PC-3 (cell line): ENCODE results near the gene MUSTN1.

Experiments
- EZH2phosphoT487 ChIP-seq: fragments of 300-600 bp; sonication (generic); IDR thresholded peaks from 2 replicates; pipeline ENCODE4 v1.6.1; 2018; ENCODE audit warnings: mild to moderate bottlenecking, antibody characterized with exemption, low read length, borderline replicate concordance
- TF ChIP-seq, protein P1 (sequence below): fragments of 300-600 bp; sonication (generic); conservative IDR thresholded peaks from 2 replicates; pipeline ENCODE4 v1.5.1; 2017; ENCODE audit warnings: antibody characterized with exemption, low read depth, mild to moderate bottlenecking, low read length

- no peak for TF ChIP-seq EZH2phosphoT487
- TF ChIP-seq, protein P1, sequence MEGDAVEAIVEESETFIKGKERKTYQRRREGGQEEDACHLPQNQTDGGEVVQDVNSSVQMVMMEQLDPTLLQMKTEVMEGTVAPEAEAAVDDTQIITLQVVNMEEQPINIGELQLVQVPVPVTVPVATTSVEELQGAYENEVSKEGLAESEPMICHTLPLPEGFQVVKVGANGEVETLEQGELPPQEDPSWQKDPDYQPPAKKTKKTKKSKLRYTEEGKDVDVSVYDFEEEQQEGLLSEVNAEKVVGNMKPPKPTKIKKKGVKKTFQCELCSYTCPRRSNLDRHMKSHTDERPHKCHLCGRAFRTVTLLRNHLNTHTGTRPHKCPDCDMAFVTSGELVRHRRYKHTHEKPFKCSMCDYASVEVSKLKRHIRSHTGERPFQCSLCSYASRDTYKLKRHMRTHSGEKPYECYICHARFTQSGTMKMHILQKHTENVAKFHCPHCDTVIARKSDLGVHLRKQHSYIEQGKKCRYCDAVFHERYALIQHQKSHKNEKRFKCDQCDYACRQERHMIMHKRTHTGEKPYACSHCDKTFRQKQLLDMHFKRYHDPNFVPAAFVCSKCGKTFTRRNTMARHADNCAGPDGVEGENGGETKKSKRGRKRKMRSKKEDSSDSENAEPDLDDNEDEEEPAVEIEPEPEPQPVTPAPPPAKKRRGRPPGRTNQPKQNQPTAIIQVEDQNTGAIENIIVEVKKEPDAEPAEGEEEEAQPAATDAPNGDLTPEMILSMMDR, result no peak
Observed at GRCh38 chr3:52809149-52809548, 25.7 kb downstream of the MUSTN1 start.
